SK-N-SH treated with all-trans-retinoic acid at 6 μM for 48 hours (cell line): ENCODE results near the gene TRIM59.

ENCODE experiments used
- ATAC-seq: fragments of 200-7000 bp; cut with Tn5 transposase; 3 replicates; pipeline ENCODE4 v1.9.1; 2020; ENCODE audit warnings: mild to moderate bottlenecking, moderate library complexity
- ARNTL ChIP-seq: fragments of 450-650 bp; formaldehyde crosslinking; IDR thresholded peaks from 2 replicates; pipeline ENCODE4 v1.5.0; 2020; ENCODE audit warnings: low read depth, mild to moderate bottlenecking, moderate library complexity, borderline replicate concordance
- BACH2 ChIP-seq: fragments of 250-450 bp; sonication (Bioruptor Pico); IDR thresholded peaks from 2 replicates; pipeline ENCODE4 v1.9.0; 2021; ENCODE audit warnings: mild to moderate bottlenecking, borderline replicate concordance
- CSDC2 ChIP-seq: fragments of 250-450 bp; sonication (Bioruptor Pico); IDR thresholded peaks from 2 replicates; pipeline ENCODE4 v1.5.0; 2020; ENCODE audit warnings: mild to moderate bottlenecking, moderate library complexity
- GLIS3 ChIP-seq: fragments of 250-450 bp; sonication (Bioruptor Pico); IDR thresholded peaks from 2 replicates; pipeline ENCODE4 v1.5.0; 2020; ENCODE audit warnings: mild to moderate bottlenecking, moderate library complexity
- ISL1 ChIP-seq: fragments of 250-450 bp; sonication (Bioruptor Pico); IDR thresholded peaks from 2 replicates; pipeline ENCODE4 v2.1.2; 2022; ENCODE audit warnings: mild to moderate bottlenecking, moderate library complexity
- OSR1 ChIP-seq: fragments of 250-450 bp; sonication (Bioruptor Pico); IDR thresholded peaks from 2 replicates; pipeline ENCODE4 v1.8.0; 2022; ENCODE audit warnings: moderate library complexity, mild to moderate bottlenecking, inconsistent platforms
- PPARA ChIP-seq: fragments of 250-450 bp; sonication (Bioruptor Pico); IDR thresholded peaks from 2 replicates; pipeline ENCODE4 v1.5.0; 2020; ENCODE audit warnings: mild to moderate bottlenecking, borderline replicate concordance
- SNAI2 ChIP-seq: fragments of 250-450 bp; sonication (Bioruptor Pico); IDR thresholded peaks from 2 replicates; pipeline ENCODE4 v1.5.0; 2020; ENCODE audit warnings: mild to moderate bottlenecking, moderate library complexity
- TCF4 ChIP-seq: fragments of 250-450 bp; sonication (Bioruptor Pico); IDR thresholded peaks from 2 replicates; pipeline ENCODE4 v1.8.0; 2021; ENCODE audit warnings: mild to moderate bottlenecking, moderate library complexity, borderline replicate concordance
- TOX ChIP-seq: fragments of 250-450 bp; sonication (Bioruptor Pico); IDR thresholded peaks from 2 replicates; pipeline ENCODE4 v1.8.0; 2021; ENCODE audit warnings: mild to moderate bottlenecking, moderate library complexity, borderline replicate concordance
- ZC3H10 ChIP-seq: fragments of 250-450 bp; sonication (Bioruptor Pico); IDR thresholded peaks from 2 replicates; pipeline ENCODE4 v1.5.1; 2021; ENCODE audit warnings: mild to moderate bottlenecking, moderate library complexity
- ZFP3 ChIP-seq: fragments of 250-450 bp; sonication (Bioruptor Pico); IDR thresholded peaks from 2 replicates; pipeline ENCODE4 v1.5.0; 2020; ENCODE audit warnings: mild to moderate bottlenecking, moderate library complexity
- ZFP30 ChIP-seq: fragments of 450-650 bp; formaldehyde crosslinking; IDR thresholded peaks from 2 replicates; pipeline ENCODE4 v1.5.0; 2022; ENCODE audit warnings: mild to moderate bottlenecking, moderate library complexity
- ZNF565 ChIP-seq: fragments of 450-650 bp; formaldehyde crosslinking; conservative IDR thresholded peaks from 2 replicates; pipeline ENCODE4 v1.5.0; 2020; ENCODE audit warnings: low read depth, mild to moderate bottlenecking, moderate library complexity
- ZNF70 ChIP-seq: fragments of 450-650 bp; formaldehyde crosslinking; IDR thresholded peaks from 2 replicates; pipeline ENCODE4 v1.5.0; 2020; ENCODE audit warnings: mild to moderate bottlenecking, moderate library complexity
- ZNF8 ChIP-seq: fragments of 450-650 bp; formaldehyde crosslinking; IDR thresholded peaks from 2 replicates; pipeline ENCODE4 v1.5.0; 2020; ENCODE audit warnings: mild to moderate bottlenecking, moderate library complexity
- TF ChIP-seq, protein P1 (sequence below): fragments of 250-450 bp; sonication (Bioruptor Pico); IDR thresholded peaks from 2 replicates; pipeline ENCODE4 v1.5.1; 2021; ENCODE audit warnings: mild to moderate bottlenecking, moderate library complexity
- TF ChIP-seq, protein P2 (sequence below): fragments of 250-450 bp; sonication (Bioruptor Pico); IDR thresholded peaks from 2 replicates; pipeline ENCODE4 v1.5.1; 2020; ENCODE audit warnings: low read depth, mild to moderate bottlenecking, moderate library complexity
- TF ChIP-seq, protein P3 (sequence below): fragments of 250-450 bp; sonication (Bioruptor Pico); IDR thresholded peaks from 2 replicates; pipeline ENCODE4 v1.8.0; 2020; ENCODE audit warnings: mild to moderate bottlenecking, moderate library complexity, borderline replicate concordance
- TF ChIP-seq, protein P4 (sequence below): fragments of 250-450 bp; sonication (Bioruptor Pico); IDR thresholded peaks from 2 replicates; pipeline ENCODE4 v1.8.0; 2021; ENCODE audit warnings: low read depth, mild to moderate bottlenecking, moderate library complexity, borderline replicate concordance

The TRIM59 gene

DNA sequence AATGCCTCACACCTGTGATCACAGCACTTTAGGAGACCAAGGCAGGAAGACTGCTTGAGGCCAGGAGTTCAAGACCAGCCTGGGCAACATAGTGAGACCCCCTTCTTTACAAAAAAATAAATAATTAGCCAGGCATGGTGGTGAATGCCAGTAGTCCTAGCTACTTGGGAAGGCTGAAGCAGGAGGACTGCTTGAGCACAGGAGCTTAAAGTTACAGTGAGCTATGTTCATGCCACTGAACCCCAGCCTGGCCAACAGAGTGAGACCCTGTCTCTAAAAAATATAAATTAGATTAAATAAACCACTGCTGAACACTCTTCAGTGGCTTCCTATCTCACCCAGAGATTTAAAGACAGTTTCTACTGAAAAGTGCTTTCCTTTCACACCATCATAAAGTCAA is 56.8 kb downstream of the TRIM59 start:
- no peak for TF ChIP-seq CSDC2 (CRISPR knock-in tag)
- no peak for TF ChIP-seq ZC3H10 (CRISPR knock-in tag)
- TF ChIP-seq, protein P1, sequence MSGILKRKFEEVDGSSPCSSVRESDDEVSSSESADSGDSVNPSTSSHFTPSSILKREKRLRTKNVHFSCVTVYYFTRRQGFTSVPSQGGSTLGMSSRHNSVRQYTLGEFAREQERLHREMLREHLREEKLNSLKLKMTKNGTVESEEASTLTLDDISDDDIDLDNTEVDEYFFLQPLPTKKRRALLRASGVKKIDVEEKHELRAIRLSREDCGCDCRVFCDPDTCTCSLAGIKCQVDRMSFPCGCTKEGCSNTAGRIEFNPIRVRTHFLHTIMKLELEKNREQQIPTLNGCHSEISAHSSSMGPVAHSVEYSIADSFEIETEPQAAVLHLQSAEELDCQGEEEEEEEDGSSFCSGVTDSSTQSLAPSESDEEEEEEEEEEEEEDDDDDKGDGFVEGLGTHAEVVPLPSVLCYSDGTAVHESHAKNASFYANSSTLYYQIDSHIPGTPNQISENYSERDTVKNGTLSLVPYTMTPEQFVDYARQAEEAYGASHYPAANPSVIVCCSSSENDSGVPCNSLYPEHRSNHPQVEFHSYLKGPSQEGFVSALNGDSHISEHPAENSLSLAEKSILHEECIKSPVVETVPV (CRISPR knock-in tag) = no peak
- no peak for TF ChIP-seq OSR1 (CRISPR knock-in tag)
- TF ChIP-seq TOX = no peak
- TF ChIP-seq, protein P2, sequence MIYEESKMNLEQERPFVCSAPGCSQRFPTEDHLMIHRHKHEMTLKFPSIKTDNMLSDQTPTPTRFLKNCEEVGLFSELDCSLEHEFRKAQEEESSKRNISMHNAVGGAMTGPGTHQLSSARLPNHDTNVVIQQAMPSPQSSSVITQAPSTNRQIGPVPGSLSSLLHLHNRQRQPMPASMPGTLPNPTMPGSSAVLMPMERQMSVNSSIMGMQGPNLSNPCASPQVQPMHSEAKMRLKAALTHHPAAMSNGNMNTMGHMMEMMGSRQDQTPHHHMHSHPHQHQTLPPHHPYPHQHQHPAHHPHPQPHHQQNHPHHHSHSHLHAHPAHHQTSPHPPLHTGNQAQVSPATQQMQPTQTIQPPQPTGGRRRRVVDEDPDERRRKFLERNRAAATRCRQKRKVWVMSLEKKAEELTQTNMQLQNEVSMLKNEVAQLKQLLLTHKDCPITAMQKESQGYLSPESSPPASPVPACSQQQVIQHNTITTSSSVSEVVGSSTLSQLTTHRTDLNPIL (CRISPR knock-in tag) = no peak
- no peak for TF ChIP-seq BACH2 (CRISPR knock-in tag)
- TF ChIP-seq ISL1 (CRISPR knock-in tag) = no peak
- TF ChIP-seq PPARA (CRISPR knock-in tag) = no peak
- TF ChIP-seq GLIS3 (CRISPR knock-in tag) = no peak
- TF ChIP-seq SNAI2 (CRISPR knock-in tag) = no peak
- TF ChIP-seq, protein P3, sequence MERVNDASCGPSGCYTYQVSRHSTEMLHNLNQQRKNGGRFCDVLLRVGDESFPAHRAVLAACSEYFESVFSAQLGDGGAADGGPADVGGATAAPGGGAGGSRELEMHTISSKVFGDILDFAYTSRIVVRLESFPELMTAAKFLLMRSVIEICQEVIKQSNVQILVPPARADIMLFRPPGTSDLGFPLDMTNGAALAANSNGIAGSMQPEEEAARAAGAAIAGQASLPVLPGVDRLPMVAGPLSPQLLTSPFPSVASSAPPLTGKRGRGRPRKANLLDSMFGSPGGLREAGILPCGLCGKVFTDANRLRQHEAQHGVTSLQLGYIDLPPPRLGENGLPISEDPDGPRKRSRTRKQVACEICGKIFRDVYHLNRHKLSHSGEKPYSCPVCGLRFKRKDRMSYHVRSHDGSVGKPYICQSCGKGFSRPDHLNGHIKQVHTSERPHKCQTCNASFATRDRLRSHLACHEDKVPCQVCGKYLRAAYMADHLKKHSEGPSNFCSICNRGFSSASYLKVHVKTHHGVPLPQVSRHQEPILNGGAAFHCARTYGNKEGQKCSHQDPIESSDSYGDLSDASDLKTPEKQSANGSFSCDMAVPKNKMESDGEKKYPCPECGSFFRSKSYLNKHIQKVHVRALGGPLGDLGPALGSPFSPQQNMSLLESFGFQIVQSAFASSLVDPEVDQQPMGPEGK (CRISPR knock-in tag) = no peak
- no peak for TF ChIP-seq ARNTL (CRISPR knock-in tag)
- TF ChIP-seq, protein P4, sequence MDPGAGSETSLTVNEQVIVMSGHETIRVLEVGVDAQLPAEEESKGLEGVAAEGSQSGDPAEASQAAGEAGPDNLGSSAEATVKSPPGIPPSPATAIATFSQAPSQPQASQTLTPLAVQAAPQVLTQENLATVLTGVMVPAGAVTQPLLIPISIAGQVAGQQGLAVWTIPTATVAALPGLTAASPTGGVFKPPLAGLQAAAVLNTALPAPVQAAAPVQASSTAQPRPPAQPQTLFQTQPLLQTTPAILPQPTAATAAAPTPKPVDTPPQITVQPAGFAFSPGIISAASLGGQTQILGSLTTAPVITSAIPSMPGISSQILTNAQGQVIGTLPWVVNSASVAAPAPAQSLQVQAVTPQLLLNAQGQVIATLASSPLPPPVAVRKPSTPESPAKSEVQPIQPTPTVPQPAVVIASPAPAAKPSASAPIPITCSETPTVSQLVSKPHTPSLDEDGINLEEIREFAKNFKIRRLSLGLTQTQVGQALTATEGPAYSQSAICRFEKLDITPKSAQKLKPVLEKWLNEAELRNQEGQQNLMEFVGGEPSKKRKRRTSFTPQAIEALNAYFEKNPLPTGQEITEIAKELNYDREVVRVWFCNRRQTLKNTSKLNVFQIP (CRISPR knock-in tag) = no peak
- TF ChIP-seq ZNF8 (CRISPR knock-in tag) = no peak
- TF ChIP-seq, all 23 proteins: peak for 0
- no peak for ATAC-seq

DNA sequence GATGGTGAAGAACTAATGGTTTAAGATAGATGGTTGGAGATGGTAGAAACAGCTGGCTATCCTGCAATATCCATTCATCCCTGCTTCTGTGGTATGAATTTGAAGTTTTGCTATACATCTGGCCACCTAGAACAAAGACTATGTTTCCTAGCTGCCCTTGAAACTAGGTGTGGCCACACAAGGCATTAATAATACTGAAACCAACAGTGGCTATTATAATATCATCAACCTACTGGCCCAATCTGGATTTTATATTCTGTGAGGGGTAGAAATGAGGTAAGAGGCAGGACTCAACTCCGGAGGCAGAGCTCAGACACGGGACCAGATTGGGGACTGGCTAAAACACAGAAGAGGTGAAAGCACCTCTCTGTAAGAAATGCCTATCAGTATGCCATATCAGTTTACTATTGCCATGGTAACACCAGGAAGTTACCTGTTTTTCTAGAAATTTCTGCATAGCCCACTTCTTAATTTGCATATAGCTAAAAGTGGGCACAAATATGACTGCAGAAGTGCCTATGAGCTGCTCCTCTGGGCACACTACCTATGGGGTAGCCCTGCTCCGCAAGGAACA is 58.9 kb downstream of the TRIM59 start:
- TF ChIP-seq ZNF565 = no peak
- no peak for TF ChIP-seq ISL1 (CRISPR knock-in tag)
- TF ChIP-seq OSR1 (CRISPR knock-in tag) = no peak
- TF ChIP-seq, protein P2 (CRISPR knock-in tag) = no peak
- TF ChIP-seq PPARA (CRISPR knock-in tag) = no peak
- TF ChIP-seq, protein P1 (CRISPR knock-in tag) = no peak
- TF ChIP-seq ZFP3 (CRISPR knock-in tag) = no peak
- TF ChIP-seq, protein P3 (CRISPR knock-in tag) = no peak
- no peak for TF ChIP-seq CSDC2 (CRISPR knock-in tag)
- no peak for TF ChIP-seq ZNF70 (CRISPR knock-in tag)
- no peak for TF ChIP-seq ZFP30 (CRISPR knock-in tag)
- TF ChIP-seq, protein P4 (CRISPR knock-in tag) = no peak
- TF ChIP-seq TCF4 (CRISPR knock-in tag) = no peak
- no peak for TF ChIP-seq TOX
- no peak for TF ChIP-seq BACH2 (CRISPR knock-in tag)
- no peak for TF ChIP-seq SNAI2 (CRISPR knock-in tag)
- TF ChIP-seq, all 23 proteins: peak for 0
- ATAC-seq = no peak
